ENCODE results near the gene CA5A.
"Not testable (repeated sequence)": the region's sequence is repeated elsewhere in the genome, so short reads cannot be mapped to it uniquely, and the experiment has no call there.

DNA sequence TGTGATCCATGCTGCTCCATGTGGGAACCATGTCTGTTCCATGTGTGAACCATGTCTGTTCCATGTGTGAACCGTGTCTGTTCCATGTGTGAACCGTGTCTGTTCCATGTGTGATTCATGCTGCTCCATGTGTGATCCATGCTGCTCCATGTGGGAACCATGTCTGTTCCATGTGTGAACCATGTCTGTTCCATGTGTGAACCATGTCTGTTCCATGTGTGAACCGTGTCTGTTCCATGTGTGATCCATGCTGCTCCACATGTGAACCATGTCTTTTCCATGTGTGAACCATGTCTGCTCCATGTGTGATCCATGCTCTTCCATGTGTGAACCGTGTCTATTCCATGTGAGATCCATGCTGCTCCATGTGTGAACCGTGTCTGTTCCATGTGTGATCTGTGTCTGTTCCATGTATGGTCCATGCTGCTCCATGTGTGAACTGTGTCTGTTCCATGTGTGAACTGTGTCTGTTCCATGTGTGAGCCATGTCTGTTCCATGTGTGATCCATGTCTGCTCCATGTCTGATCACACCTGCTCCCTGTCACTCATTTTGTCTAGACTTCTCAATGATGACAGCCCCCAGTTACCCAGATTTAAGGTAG lies 56.8 kb downstream of the CA5A start:
- TF ChIP-seq CTCF (IDR thresholded peaks at IDR 0.05; ENCODE audit: poor library complexity); EZH2phosphoT487 (IDR thresholded peaks at IDR 0.05; ENCODE audit: low read depth, severe bottlenecking, unreplicated experiment); EZH2 (IDR thresholded peaks at IDR 0.05; ENCODE audit: borderline replicate concordance): not testable (repeated sequence)
